ENCODE measurements around the gene HEPHL1.

The HEPHL1 gene

GRCh38 chr11:94142308-94143281 is 121.4 kb downstream of the HEPHL1 start:
- no peak for TF ChIP-seq JUND (IDR thresholded peaks at IDR 0.05; ENCODE audit: low read depth)
- DNase-seq (ENCODE audit: low read depth in 1 of 2, low spot score in 1 of 2), result no peak
- in situ Hi-C loops (cut with HindIII; ENCODE audit: low pct_unique_long_range_greater_than_20kb, low sequenced_read_pairs), result no loop called here

- no peak for DNase-seq (ENCODE audit: low read depth in 1 of 2, low spot score in 1 of 2)
- no peak for TF ChIP-seq JUND (IDR thresholded peaks at IDR 0.05; ENCODE audit: low read depth)
- in situ Hi-C loops (cut with HindIII; ENCODE audit: low pct_unique_long_range_greater_than_20kb, low sequenced_read_pairs), result no loop called here
Observed at GRCh38 chr11:94144216-94144615, 123.1 kb downstream of the HEPHL1 start.

GRCh38 chr11:94144664-94145063 is 123.5 kb downstream of the HEPHL1 start:
- no peak for TF ChIP-seq JUND (IDR thresholded peaks at IDR 0.05; ENCODE audit: low read depth)
- no peak for DNase-seq (ENCODE audit: low read depth in 1 of 2, low spot score in 1 of 2)
- in situ Hi-C loops (cut with HindIII; ENCODE audit: low pct_unique_long_range_greater_than_20kb, low sequenced_read_pairs), result no loop called here

- in situ Hi-C loops (cut with HindIII; ENCODE audit: low pct_unique_long_range_greater_than_20kb, low sequenced_read_pairs), result no loop called here
Observed at GRCh38 chr11:94145431-94145830, 124.3 kb downstream of the HEPHL1 start.

GRCh38 chr11:94145916-94146315 is 124.8 kb downstream of the HEPHL1 start:
- in situ Hi-C loops (cut with HindIII; ENCODE audit: low pct_unique_long_range_greater_than_20kb, low sequenced_read_pairs), result no loop called here
- no peak for DNase-seq (ENCODE audit: low read depth in 1 of 2, low spot score in 1 of 2)

More at GRCh38 chr11:94145431-94145830, 124.3 kb downstream of the HEPHL1 start:
- no peak for TF ChIP-seq JUND (IDR thresholded peaks at IDR 0.05; ENCODE audit: low read depth)
- DNase-seq (ENCODE audit: low read depth in 1 of 2, low spot score in 1 of 2), result no peak

GRCh38 chr11:94147433-94147845 is 126.3 kb downstream of the HEPHL1 start:
- in situ Hi-C loops (cut with HindIII; ENCODE audit: low pct_unique_long_range_greater_than_20kb, low sequenced_read_pairs), result no loop called here
- DNase-seq (ENCODE audit: low read depth in 1 of 2, low spot score in 1 of 2), result no peak
- no peak for TF ChIP-seq JUND (IDR thresholded peaks at IDR 0.05; ENCODE audit: low read depth)

More at GRCh38 chr11:94145916-94146315, 124.8 kb downstream of the HEPHL1 start:
- no peak for TF ChIP-seq JUND (IDR thresholded peaks at IDR 0.05; ENCODE audit: low read depth)

- DNase-seq (ENCODE audit: low read depth in 1 of 2, low spot score in 1 of 2), result no peak
- in situ Hi-C loops (cut with HindIII; ENCODE audit: low pct_unique_long_range_greater_than_20kb, low sequenced_read_pairs), result no loop called here
- TF ChIP-seq JUND (IDR thresholded peaks at IDR 0.05; ENCODE audit: low read depth), result no peak
Observed at GRCh38 chr11:94148189-94148588, 127.0 kb downstream of the HEPHL1 start.

- TF ChIP-seq JUND (IDR thresholded peaks at IDR 0.05; ENCODE audit: low read depth), result no peak
- no peak for DNase-seq (ENCODE audit: low read depth in 1 of 2, low spot score in 1 of 2)
- in situ Hi-C loops (cut with HindIII; ENCODE audit: low pct_unique_long_range_greater_than_20kb, low sequenced_read_pairs), result no loop called here
Observed at GRCh38 chr11:94149431-94150017, 128.4 kb downstream of the HEPHL1 start.

- in situ Hi-C loops (cut with HindIII; ENCODE audit: low pct_unique_long_range_greater_than_20kb, low sequenced_read_pairs), result no loop called here
- no peak for TF ChIP-seq JUND (IDR thresholded peaks at IDR 0.05; ENCODE audit: low read depth)
- no peak for DNase-seq (ENCODE audit: low read depth in 1 of 2, low spot score in 1 of 2)
Observed at GRCh38 chr11:94150056-94150455, 128.9 kb downstream of the HEPHL1 start.

- DNase-seq (ENCODE audit: low read depth in 1 of 2, low spot score in 1 of 2), result no peak
- in situ Hi-C loops (cut with HindIII; ENCODE audit: low pct_unique_long_range_greater_than_20kb, low sequenced_read_pairs), result no loop called here
- TF ChIP-seq JUND (IDR thresholded peaks at IDR 0.05; ENCODE audit: low read depth), result no peak
Observed at GRCh38 chr11:94150704-94151685, 129.8 kb downstream of the HEPHL1 start.

GRCh38 chr11:94151903-94152677 is 130.9 kb downstream of the HEPHL1 start:
- no peak for DNase-seq (ENCODE audit: low read depth in 1 of 2, low spot score in 1 of 2)
- no peak for TF ChIP-seq JUND (IDR thresholded peaks at IDR 0.05; ENCODE audit: low read depth)
- in situ Hi-C loops (cut with HindIII; ENCODE audit: low pct_unique_long_range_greater_than_20kb, low sequenced_read_pairs), result no loop called here
